HepG2 (cell line): ENCODE measurements around the gene INTS6. TPM values are rescaled to one million over a fixed set of nuclear protein-coding genes. Genes with fewer than 3 reads are reported as not detected.
A peak's percentile ranks its signal among the peaks of the same experiment; 100 is the strongest.

Source experiments
- ATAC-seq: fragments of 200-7000 bp; cut with Tn5 transposase; 3 replicates; pipeline ENCODE4 v1.9.1; 2020; ENCODE audit warnings: mild to moderate bottlenecking, moderate library complexity
- BruUV-seq: library from RNA; stranded (reverse); fragments of 400-500 nt; replicated peaks from 2 replicates; lab custom pipeline; 2021; lab: Mats Ljungman, UMichigan
- CTCF ChIA-PET: fragments of 300-600 bp; formaldehyde crosslinking; extraction: SDS; loops from one replicate; lab custom pipeline; 2021; ENCODE audit warnings: low total read pairs, inconsistent platforms, low intra/inter-chr PET ratio; lab: Yijun Ruan, JAX
- POLR2A ChIA-PET: fragments of 350-600 bp; sonication (Branson Sonifier 250); formaldehyde crosslinking; loops from one replicate; lab custom pipeline; 2020; ENCODE audit warnings: antibody characterized with exemption, inconsistent platforms; lab: Yijun Ruan, JAX
- DNase-seq: peaks from one replicate; pipeline ENCODE4 v3.0.0-alpha.2; 2015; ENCODE audit warnings: low spot score
- FAIRE-seq: peaks from 3 replicates; lab custom pipeline; 2011; peaks lifted over from hg19 to GRCh38; lab: Jason Lieb, UNC
- H2AFZ ChIP-seq: one replicate; pipeline ENCODE4 v1.6.1; 2011; ENCODE audit warnings: low read length, inconsistent platforms
- H3K27ac ChIP-seq: fragments of 300-600 bp; 3 replicates; pipeline ENCODE4 v1.8.0; 2011; ENCODE audit warnings: mixed run types, mild to moderate bottlenecking, mixed read lengths, low read length, inconsistent platforms; ENCODE audit not compliant: insufficient read depth; ENCODE audit errors: extremely low read length
- H3K27me3 ChIP-seq, 2 experiments: fragments of 200-600 bp in 1 of 2; 2 replicates in 1 of 2; 3 replicates in 1 of 2; pipeline versions ENCODE4 v1.6.0 to v1.8.0; 2011; ENCODE audit warnings: low read length in 2 of 2, mild to moderate bottlenecking in 2 of 2, moderate library complexity in 2 of 2, inconsistent platforms in 1 of 2; ENCODE audit not compliant: insufficient read depth in 2 of 2, control insufficient read depth in 1 of 2
- H3K36me3 ChIP-seq, 2 experiments: fragments of 200-600 bp in 1 of 2; replicated peaks in 1 of 2; 2 replicates in 1 of 2; 3 replicates in 1 of 2; pipeline versions ENCODE4 v1.5.1 to v1.8.0; 2011; ENCODE audit warnings: low read length in 2 of 2, inconsistent platforms in 1 of 2; ENCODE audit not compliant: insufficient read depth in 2 of 2, control insufficient read depth in 1 of 2
- H3K4me1 ChIP-seq: 2 replicates; pipeline ENCODE4 v1.5.1; 2012; ENCODE audit warnings: low read length, inconsistent platforms; ENCODE audit not compliant: insufficient read depth
- H3K4me2 ChIP-seq: 2 replicates; pipeline ENCODE4 v1.6.0; 2011; ENCODE audit warnings: low read depth, low read length, inconsistent platforms
- H3K4me3 ChIP-seq, 3 experiments: fragments of 200-600 bp in 1 of 3; sonication (generic), shearing (Covaris generic) in 1 of 3; replicated peaks in 1 of 3; 2 replicates each; pipeline ENCODE4 v1.5.1; 2011 to 2016; ENCODE audit warnings: low read length in 3 of 3, inconsistent platforms in 2 of 3, low read depth in 2 of 3, mild to moderate bottlenecking in 2 of 3, control low read depth in 1 of 3, mixed read lengths in 1 of 3; ENCODE audit not compliant: insufficient read depth in 1 of 3
- H3K79me2 ChIP-seq: one replicate; pipeline ENCODE4 v1.6.1; 2011; ENCODE audit warnings: low read length, inconsistent platforms; ENCODE audit not compliant: insufficient read depth
- H3K9ac ChIP-seq: 2 replicates; pipeline ENCODE4 v1.6.0; 2011; ENCODE audit warnings: mild to moderate bottlenecking, low read depth, low read length, inconsistent platforms; ENCODE audit not compliant: insufficient read depth
- H3K9me3 ChIP-seq: 2 replicates; pipeline ENCODE4 v1.5.1; 2012; ENCODE audit warnings: mild to moderate bottlenecking, low read length
- H4K20me1 ChIP-seq: 2 replicates; pipeline ENCODE4 v1.6.0; 2011; ENCODE audit warnings: inconsistent platforms, mild to moderate bottlenecking, low read length, moderate library complexity; ENCODE audit not compliant: insufficient read depth
- ELF4 ChIP-seq: sonication (generic); formaldehyde crosslinking; IDR thresholded peaks from 2 replicates; pipeline ENCODE4 v1.5.0; 2020; ENCODE audit warnings: missing genetic modification reagents, mild to moderate bottlenecking, moderate library complexity, borderline replicate concordance
- RBM22 ChIP-seq: fragments of 200-400 bp; formaldehyde crosslinking; optimal IDR thresholded peaks from 2 replicates; pipeline ENCODE3; 2017; ENCODE audit warnings: mild to moderate bottlenecking, low read length, moderate library complexity
- RERE ChIP-seq: IDR thresholded peaks from 2 replicates; pipeline ENCODE4 v1.6.1; 2016; ENCODE audit warnings: low read depth, missing genetic modification reagents, missing compliant biosample characterization
- SRSF9 ChIP-seq: fragments of 200-400 bp; formaldehyde crosslinking; IDR thresholded peaks from 2 replicates; pipeline ENCODE4 v1.6.1; 2018; ENCODE audit warnings: borderline replicate concordance, mild to moderate bottlenecking, low read depth, low read length; ENCODE audit not compliant: insufficient read depth, poor library complexity, severe bottlenecking
- WGBS: methylation state at CpG from one replicate; pipeline ENCODE4 v1.1.6; 2017; ENCODE audit warnings: low lambda C conversion rate; 5-methylcytosine and 5-hydroxymethylcytosine counted together
- in situ Hi-C: cut with HindIII; loops from 2 replicates; pipeline ENCODE4 v1.10.0; 2017; ENCODE audit warnings: low pct_unique_long_range_greater_than_20kb; ENCODE audit not compliant: extremely low pct_ligation_motif_present
- intact Hi-C: fragments of 100-400 bp; cut with micrococcal nuclease; formaldehyde crosslinking; loops from one replicate; pipeline ENCODE4 v1.10.0; 2022; ENCODE audit not compliant: unreplicated experiment
- polyA plus RNA-seq, 8 experiments: library from polyadenylated mRNA; depleted of rRNA in 3 of 8; stranded (reverse) in 7 of 8; unstranded in 1 of 8; fragments of >200 nt; fragmentation: Illumina TruSeq in 4 of 8; extraction: Trizol in 4 of 8; gene quantifications; 2 replicates each; pipeline versions ENCODE4 v1.2.1 to v1.2.3, GENCODE V29; 2011 to 2016; ENCODE audit warnings: low read depth in 4 of 8, missing spikeins in 1 of 8, mixed read lengths in 1 of 8; ENCODE audit not compliant: insufficient read depth in 1 of 8
- total RNA-seq, 5 experiments: library from RNA; depleted of rRNA; stranded (reverse); fragments of >200 nt; fragmentation: Illumina TruSeq; extraction: Trizol; gene quantifications; 2 replicates each; pipeline ENCODE4 v1.2.3, GENCODE V29; 2016; ENCODE audit warnings: low read depth in 1 of 5
- TF ChIP-seq, protein P1 (sequence below): sonication (generic); formaldehyde crosslinking; IDR thresholded peaks from 2 replicates; pipeline ENCODE4 v1.4.0; 2020; ENCODE audit warnings: mild to moderate bottlenecking, missing genetic modification reagents, borderline replicate concordance

INTS6 gene
- total and polyA plus RNA-seq, 2 of the 13 experiments (the other 11 are each of a cell fraction or from before 2014, with no cell fraction given), result 27.9 to 38.4 TPM

DNA sequence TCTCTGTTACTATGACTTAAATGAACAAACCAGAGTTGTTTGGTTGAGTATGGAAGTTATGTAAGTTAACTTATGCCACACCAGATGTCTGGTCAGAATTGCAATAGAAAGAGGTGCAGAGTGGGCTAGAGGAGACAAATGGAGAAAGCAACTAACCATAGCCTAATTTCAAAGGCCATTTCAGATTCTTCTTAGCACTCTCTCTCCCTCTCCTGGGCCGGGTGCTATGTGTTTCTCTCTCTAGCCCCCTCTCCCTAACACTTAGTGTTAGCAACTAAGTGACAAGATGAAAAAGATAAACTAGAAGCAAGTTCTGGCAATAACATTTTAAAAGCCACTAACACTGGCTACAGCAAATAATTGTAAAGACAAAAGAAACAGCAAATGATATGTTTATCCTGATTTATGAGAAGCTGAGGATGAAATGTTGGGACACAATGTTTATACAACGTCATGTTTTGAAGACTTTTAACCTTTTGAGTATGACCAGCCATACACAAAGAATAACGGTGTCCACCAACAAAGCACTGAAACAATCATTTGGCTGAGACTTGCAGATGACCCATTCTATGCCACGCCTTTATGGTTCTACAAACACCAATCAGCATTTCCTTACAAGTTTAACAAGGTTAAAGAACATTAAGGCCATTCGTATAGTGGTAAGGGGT lies 94.8 kb downstream of the INTS6 start:
- CTCF ChIA-PET, result no interaction called here
- Histone ChIP-seq H3K79me2 (no peaks in the 10 kb centered on the region), H3K4me2 (no peak overlapping the region), H2AFZ (no peak overlapping the region), H3K36me3 (no peaks in the 10 kb centered on the region), H3K27me3 (no peaks in the 10 kb centered on the region), H4K20me1 (no peaks in the 10 kb centered on the region), H3K9me3 (no peaks in the 10 kb centered on the region), H3K4me3 (no peak overlapping the region), H3K27ac (no peak overlapping the region), H3K4me1 (peaks cover 29% of the 10 kb centered on the region), H3K9ac (no peak overlapping the region)
- ATAC-seq (peak; percentile 13; the same call in 1 of the 3 replicates), FAIRE-seq (no peak), DNase-seq (no peak)
- no TSS peak for BruUV-seq
- no peak for TF ChIP-seq ELF4 (CRISPR knock-in tag)
- TF ChIP-seq RBM22, result peak; percentile 58
- 83% methylated on average over 5 of the region's 5 CpGs for WGBS
- in situ Hi-C loops, result no loop called here
- POLR2A ChIA-PET, result interaction anchor here (1.2 kb wide), 1 partner anchor 95 kb away, joined by 3 read pairs; the partner anchor contains the start of gene INTS6
- intact Hi-C loops, result no loop called here

- DNase-seq, result peak; percentile 37
- Histone ChIP-seq H3K4me3 (no peak overlapping the region), H3K36me3 (no peaks in the 10 kb centered on the region), H2AFZ (no peak overlapping the region), H3K27me3 (no peaks in the 10 kb centered on the region), H3K4me2 (peak overlapping the region; percentile 4; the same call in 1 of the 2 replicates), H3K4me1 (peaks cover 22% of the 10 kb centered on the region), H3K27ac (no peak overlapping the region), H3K9me3 (no peaks in the 10 kb centered on the region), H4K20me1 (no peaks in the 10 kb centered on the region), H3K79me2 (no peaks in the 10 kb centered on the region), H3K9ac (no peak overlapping the region)
- CTCF ChIA-PET, result no interaction called here
- POLR2A ChIA-PET, result no interaction called here
- intact Hi-C loops, result no loop called here
- WGBS, result 3% methylated on average over 2 of the region's 2 CpGs
- in situ Hi-C loops, result no loop called here
- ATAC-seq, result peak; percentile 73
- BruUV-seq, result no TSS peak
- FAIRE-seq, result no peak
- TF ChIP-seq SRSF9, result no peak
- TF ChIP-seq, protein P1, sequence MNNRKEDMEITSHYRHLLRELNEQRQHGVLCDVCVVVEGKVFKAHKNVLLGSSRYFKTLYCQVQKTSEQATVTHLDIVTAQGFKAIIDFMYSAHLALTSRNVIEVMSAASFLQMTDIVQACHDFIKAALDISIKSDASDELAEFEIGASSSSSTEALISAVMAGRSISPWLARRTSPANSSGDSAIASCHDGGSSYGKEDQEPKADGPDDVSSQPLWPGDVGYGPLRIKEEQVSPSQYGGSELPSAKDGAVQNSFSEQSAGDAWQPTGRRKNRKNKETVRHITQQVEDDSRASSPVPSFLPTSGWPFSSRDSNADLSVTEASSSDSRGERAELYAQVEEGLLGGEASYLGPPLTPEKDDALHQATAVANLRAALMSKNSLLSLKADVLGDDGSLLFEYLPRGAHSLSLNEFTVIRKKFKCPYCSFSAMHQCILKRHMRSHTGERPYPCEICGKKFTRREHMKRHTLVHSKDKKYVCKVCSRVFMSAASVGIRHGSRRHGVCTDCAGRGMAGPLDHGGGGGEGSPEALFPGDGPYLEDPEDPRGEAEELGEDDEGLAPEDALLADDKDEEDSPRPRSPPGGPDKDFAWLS, result no peak
- TF ChIP-seq RERE (CRISPR knock-in tag), result no peak
These were observed 97.6 kb downstream of the INTS6 start for GRCh38 chr13:51355217-51355616.
